Sigmoid colon (tissue), 7 donors: ENCODE data around the gene LMBR1L. TPM values are rescaled to one million over a fixed set of nuclear protein-coding genes. Genes with fewer than 3 reads are reported as not detected.
A peak's percentile ranks its signal among the peaks of the same experiment; 100 is the strongest.

Experiments
- DNase-seq: peaks from one replicate; pipeline ENCODE4 v3.0.0-alpha.2; 2019
- H3K27ac ChIP-seq, 4 donors: fragments of 200-600 bp; sonication (generic); one replicate each; pipeline ENCODE4 v1.5.1; 2016 to 2019; ENCODE audit warnings: mild to moderate bottlenecking in 1 of 4
- H3K27me3 ChIP-seq, 3 donors: fragments of 200-600 bp; sonication (generic); one replicate each; pipeline ENCODE4 v1.5.1; 2019; ENCODE audit warnings: mild to moderate bottlenecking in 1 of 3
- H3K36me3 ChIP-seq, 4 donors: fragments of 200-600 bp; sonication (generic); one replicate each; pipeline ENCODE4 v1.5.1; 2016 to 2019
- H3K4me1 ChIP-seq, 4 donors: fragments of 200-600 bp; sonication (generic); one replicate each; pipeline ENCODE4 v1.5.1; 2017 to 2019
- H3K4me3 ChIP-seq, 4 donors: fragments of 200-600 bp; sonication (generic); one replicate each; pipeline ENCODE4 v1.5.1; 2017 to 2019; ENCODE audit warnings: mild to moderate bottlenecking in 2 of 4, moderate library complexity in 1 of 4
- H3K9me3 ChIP-seq, 4 donors: fragments of 200-600 bp in 3 of 4; sonication (generic) in 3 of 4; one replicate each; pipeline versions ENCODE4 v1.5.1 to v1.6.1; 2013 to 2019
- EP300 ChIP-seq, 4 donors: sonication (generic); formaldehyde crosslinking; IDR thresholded peaks; one replicate each; pipeline ENCODE4 v1.6.1; 2017; ENCODE audit warnings: antibody characterized with exemption in 4 of 4
- POLR2A ChIP-seq, 2 donors: fragments of 450-650 bp; IDR thresholded peaks; one replicate each; pipeline ENCODE4 v1.6.1; 2016; ENCODE audit warnings: antibody characterized with exemption in 2 of 2, mild to moderate bottlenecking in 2 of 2, moderate library complexity in 2 of 2
- POLR2AphosphoS5 ChIP-seq, 4 donors: sonication (generic); formaldehyde crosslinking; IDR thresholded peaks; one replicate each; pipeline ENCODE4 v1.6.1; 2017; ENCODE audit warnings: antibody characterized with exemption in 4 of 4
- WGBS, 2 donors: extraction: QIAGEN DNeasy Blood & Tissue Kit; methylation state at CpG; one replicate each; pipeline ENCODE4 v1.1.7; 2013; 5-methylcytosine and 5-hydroxymethylcytosine counted together
- intact Hi-C: fragments of 100-400 bp; cut with DNase I; formaldehyde crosslinking; loops from one replicate; pipeline ENCODE4 v1.15.1; 2023
- polyA plus RNA-seq, 3 donors: library from polyadenylated mRNA; stranded (reverse); fragments of 200-250 nt; gene quantifications; one replicate each; pipeline ENCODE4 v1.2.3, GENCODE V29; 2013
- total RNA-seq, 4 donors: library from RNA; depleted of rRNA; stranded (reverse); fragments of >200 nt; gene quantifications; one replicate each; pipeline ENCODE4 v1.1.0, GENCODE V29; 2016
- TF ChIP-seq, protein P1 (sequence below), 4 experiments: fragments of 450-650 bp in 3 of 4; fragments of 200-600 bp in 1 of 4; IDR thresholded peaks; one replicate each; pipeline ENCODE4 v1.5.1; 2016 to 2019; ENCODE audit warnings: antibody characterized with exemption in 4 of 4, mild to moderate bottlenecking in 3 of 4, moderate library complexity in 2 of 4
- donor health status: healthy with polysubstance abuse.
- donor health status: Bipolar disorder and iron deficiency.
- donor health status: healthy.

The LMBR1L gene
- total and polyA plus RNA-seq, 7 donors: 7.8 to 82.3 (median 39.0) TPM

DNA sequence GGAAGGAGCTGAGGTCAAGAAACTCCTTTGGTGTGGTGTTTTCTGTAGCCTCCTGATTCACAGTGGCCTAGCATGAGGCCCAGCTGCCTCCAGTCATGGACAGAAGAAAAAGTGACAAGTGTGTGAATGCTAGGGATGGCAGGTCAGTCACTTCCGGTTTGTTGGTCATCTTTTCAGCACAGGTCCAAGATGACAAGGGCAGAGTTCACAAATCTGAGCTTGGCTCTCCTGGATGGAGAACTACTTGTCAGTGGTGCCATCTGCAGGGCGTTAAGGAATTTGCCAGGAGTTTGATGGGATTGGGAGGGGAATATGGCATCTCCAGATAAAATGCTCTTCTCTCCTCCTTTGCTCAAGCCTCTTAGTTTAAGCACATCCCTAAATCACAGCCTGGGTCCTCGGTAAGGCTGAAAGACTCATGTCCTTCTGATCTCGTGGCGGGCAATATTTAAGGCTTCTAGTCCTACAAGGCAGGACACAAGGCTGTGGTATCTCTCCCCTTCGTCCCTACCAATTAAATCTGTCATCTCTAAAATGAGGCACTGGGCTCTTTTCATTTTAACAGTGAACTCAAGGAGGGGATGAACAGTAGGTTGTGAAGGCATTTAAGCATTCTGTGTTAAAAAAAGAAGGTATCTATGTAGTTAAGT lies 10.5 kb upstream of the LMBR1L start:
- intact Hi-C loops: loop anchor here (1.0 to 2.0 kb wide), 2 partner anchors 32 to 57 kb away; no protein-coding TSS in a partner anchor
- no peak overlapping the region for H3K4me3 ChIP-seq
- no peaks in the 10 kb centered on the region for H3K36me3 ChIP-seq
- 18 to 42% methylated on average over 6 of the region's 6 CpGs for WGBS, 2 donors
- H3K27ac ChIP-seq: no peak overlapping the region
- no peaks in the 10 kb centered on the region for H3K27me3 ChIP-seq
- DNase-seq: peak; percentile 67
- H3K9me3 ChIP-seq: no peaks in the 10 kb centered on the region
- no peaks in the 10 kb centered on the region for H3K4me1 ChIP-seq
- TF ChIP-seq POLR2A (IDR thresholded peaks at IDR 0.05) (no peak), EP300 (IDR thresholded peaks at IDR 0.05) (no peak), POLR2AphosphoS5 (IDR thresholded peaks at IDR 0.05) (no peak)
- TF ChIP-seq, protein P1, sequence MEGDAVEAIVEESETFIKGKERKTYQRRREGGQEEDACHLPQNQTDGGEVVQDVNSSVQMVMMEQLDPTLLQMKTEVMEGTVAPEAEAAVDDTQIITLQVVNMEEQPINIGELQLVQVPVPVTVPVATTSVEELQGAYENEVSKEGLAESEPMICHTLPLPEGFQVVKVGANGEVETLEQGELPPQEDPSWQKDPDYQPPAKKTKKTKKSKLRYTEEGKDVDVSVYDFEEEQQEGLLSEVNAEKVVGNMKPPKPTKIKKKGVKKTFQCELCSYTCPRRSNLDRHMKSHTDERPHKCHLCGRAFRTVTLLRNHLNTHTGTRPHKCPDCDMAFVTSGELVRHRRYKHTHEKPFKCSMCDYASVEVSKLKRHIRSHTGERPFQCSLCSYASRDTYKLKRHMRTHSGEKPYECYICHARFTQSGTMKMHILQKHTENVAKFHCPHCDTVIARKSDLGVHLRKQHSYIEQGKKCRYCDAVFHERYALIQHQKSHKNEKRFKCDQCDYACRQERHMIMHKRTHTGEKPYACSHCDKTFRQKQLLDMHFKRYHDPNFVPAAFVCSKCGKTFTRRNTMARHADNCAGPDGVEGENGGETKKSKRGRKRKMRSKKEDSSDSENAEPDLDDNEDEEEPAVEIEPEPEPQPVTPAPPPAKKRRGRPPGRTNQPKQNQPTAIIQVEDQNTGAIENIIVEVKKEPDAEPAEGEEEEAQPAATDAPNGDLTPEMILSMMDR (IDR thresholded peaks at IDR 0.05): peak; percentile 33 to 58 (median 45)

DNA sequence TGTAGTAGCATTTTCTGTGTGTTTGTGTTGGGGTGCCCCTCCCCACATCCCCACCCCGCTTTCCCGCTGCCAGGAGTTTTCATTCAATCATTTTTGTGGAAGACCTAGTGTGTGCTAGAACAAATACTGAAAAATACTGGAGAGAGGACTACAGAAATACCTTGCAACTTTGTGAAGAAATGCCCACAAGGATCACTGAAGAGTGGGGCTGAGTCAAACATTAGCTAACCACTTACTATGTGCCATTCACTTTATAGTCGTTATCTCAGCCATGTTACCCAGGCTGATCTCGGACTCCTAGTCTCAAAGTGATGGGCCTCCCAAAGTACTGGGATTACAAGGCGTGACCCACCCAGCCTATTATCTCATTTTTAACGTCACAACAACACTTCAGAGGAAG lies 559 bp upstream of the LMBR1L start:
- intact Hi-C loops: loop anchor here (2.0 to 5.0 kb wide), 2 partner anchors 20 to 76 kb away; partner anchors contain the start of genes TUBA1A and TUBA1B

DNA sequence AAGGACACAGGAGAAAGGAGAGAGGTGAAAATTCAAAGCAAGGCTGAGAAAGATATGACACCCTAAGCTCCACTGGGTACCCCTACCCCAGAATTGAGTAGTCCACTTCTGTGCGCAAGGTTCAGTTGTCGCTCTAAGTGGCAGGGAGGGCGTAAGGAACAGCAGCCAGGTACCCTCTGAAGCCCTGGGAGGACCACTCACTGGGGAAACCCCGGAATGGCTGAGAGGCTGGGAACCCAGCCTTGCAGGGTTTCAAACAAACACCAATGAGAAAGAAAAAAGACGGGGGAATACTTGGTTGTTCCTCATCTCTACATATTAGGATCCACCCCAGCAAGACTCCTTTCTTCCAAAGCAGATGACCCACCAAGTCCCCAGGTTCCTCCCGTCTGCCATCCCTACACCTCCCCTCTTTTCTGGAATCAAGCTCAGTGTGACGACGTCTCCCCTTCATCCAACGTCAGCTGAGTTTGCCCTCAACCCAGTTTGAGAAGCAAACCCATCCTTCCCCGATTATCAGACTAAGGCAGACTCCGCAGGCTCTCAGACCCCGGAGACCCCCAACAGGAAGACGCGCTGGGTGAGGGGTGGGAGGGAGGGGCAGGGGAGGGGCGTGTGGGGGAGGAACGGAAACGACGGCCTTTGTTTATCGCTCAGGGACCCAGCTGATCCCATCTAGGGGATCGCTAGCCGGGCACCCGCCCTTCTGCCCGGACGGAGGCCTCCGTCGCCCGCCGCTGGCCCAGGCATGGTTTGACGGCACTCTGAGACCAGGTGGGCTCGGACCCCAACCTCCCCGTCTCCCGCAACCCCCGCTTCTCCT lies 795 bp downstream of the LMBR1L start:
- H3K4me3 ChIP-seq: peak overlapping the region; percentile 72 to 96 (median 82)
- WGBS, 2 donors: 5% methylated on average over 33 of the region's 33 CpGs
- intact Hi-C loops: loop anchor here (2.0 to 5.0 kb wide), 2 partner anchors 21 to 77 kb away; partner anchors contain the start of genes TUBA1A and TUBA1B
- peaks cover 0 to 56% (median 52%) of the 10 kb centered on the region in 4 donors for H3K4me1 ChIP-seq
- peak overlapping the region; percentile 94 to 99 (median 97) for H3K27ac ChIP-seq
- H3K9me3 ChIP-seq: no peaks in the 10 kb centered on the region
- TF ChIP-seq, protein P1 (IDR thresholded peaks at IDR 0.05): no peak
- TF ChIP-seq POLR2AphosphoS5 (IDR thresholded peaks at IDR 0.05): no peak
- no peak for TF ChIP-seq POLR2A (IDR thresholded peaks at IDR 0.05)
- TF ChIP-seq EP300 (IDR thresholded peaks at IDR 0.05): no peak
- H3K27me3 ChIP-seq: no peaks in the 10 kb centered on the region
- no peak for DNase-seq
- peaks cover 0 to 23% (median 15%) of the 10 kb centered on the region in 4 donors for H3K36me3 ChIP-seq

More for the DNA sequence above, 559 bp upstream of the LMBR1L start:
- H3K27me3 ChIP-seq: no peaks in the 10 kb centered on the region
- no peaks in the 10 kb centered on the region for H3K9me3 ChIP-seq
- H3K36me3 ChIP-seq: peaks cover 0 to 9% (median 7%) of the 10 kb centered on the region in 4 donors
- H3K4me3 ChIP-seq: peak overlapping the region in 3 of 4 donors; percentile 81 to 96 (median 83)
- peaks cover 0 to 42% (median 39%) of the 10 kb centered on the region in 4 donors for H3K4me1 ChIP-seq
- TF ChIP-seq, protein P1 (IDR thresholded peaks at IDR 0.05): no peak
- TF ChIP-seq POLR2A (IDR thresholded peaks at IDR 0.05) (no peak), POLR2AphosphoS5 (IDR thresholded peaks at IDR 0.05) (no peak), EP300 (IDR thresholded peaks at IDR 0.05) (no peak)
- 17 to 45% methylated on average over 6 of the region's 6 CpGs for WGBS, 2 donors
- DNase-seq: no peak
- peak overlapping the region; percentile 94 to 99 (median 97) for H3K27ac ChIP-seq

DNA sequence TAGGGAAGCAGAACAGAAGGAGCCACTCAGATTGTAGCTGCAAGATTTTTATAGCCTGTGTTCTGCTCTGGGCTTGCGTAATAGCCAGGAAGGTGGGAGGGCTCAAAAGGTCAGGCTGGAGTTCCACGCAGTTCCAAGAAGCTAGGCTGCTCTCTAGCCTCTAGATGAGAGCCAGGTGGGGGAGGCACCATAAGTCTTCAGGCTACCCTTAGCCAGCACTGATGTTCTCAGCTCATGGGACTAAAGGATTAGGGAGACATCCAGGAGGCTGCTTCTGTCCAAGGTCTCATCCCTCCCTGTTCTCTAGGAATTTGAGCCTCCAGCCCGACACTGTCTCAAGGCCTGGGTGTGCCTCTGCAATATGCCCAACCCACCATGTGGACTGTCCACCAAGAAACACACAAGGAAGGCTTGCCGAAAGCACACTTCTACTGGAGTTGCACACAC lies 1.7 kb downstream of the LMBR1L start:
- WGBS, 2 donors: 6 to 28% methylated on average over 4 of the region's 4 CpGs
- DNase-seq: peak; percentile 92
- peaks cover 0 to 62% (median 60%) of the 10 kb centered on the region in 4 donors for H3K4me1 ChIP-seq

More for the DNA sequence above, 1.7 kb downstream of the LMBR1L start:
- peak overlapping the region; percentile 72 to 96 (median 82) for H3K4me3 ChIP-seq
- peaks cover 3 to 29% (median 23%) of the 10 kb centered on the region in 4 donors for H3K36me3 ChIP-seq
- no peaks in the 10 kb centered on the region for H3K27me3 ChIP-seq
- intact Hi-C loops: no loop called here
- H3K9me3 ChIP-seq: no peaks in the 10 kb centered on the region
- H3K27ac ChIP-seq: peak overlapping the region; percentile 94 to 99 (median 97)
- TF ChIP-seq EP300 (IDR thresholded peaks at IDR 0.05): no peak
- peak; percentile 64 to 86 (median 74) for TF ChIP-seq POLR2AphosphoS5 (IDR thresholded peaks at IDR 0.05)
- TF ChIP-seq, protein P1 (IDR thresholded peaks at IDR 0.05): no peak
- no peak for TF ChIP-seq POLR2A (IDR thresholded peaks at IDR 0.05)
